Measurements from ENCODE around the gene BCKDHB.

Gene BCKDHB

GRCh38 chr6:80382811-80383210 is 276.3 kb downstream of the BCKDHB start:
- no peak overlapping the region for H3K4me3 ChIP-seq (ENCODE audit: low read depth, low read length)
- peak; percentile 15 for DNase-seq (ENCODE audit: low read depth)
- in situ Hi-C loops (cut with HindIII; ENCODE audit: low sequenced_read_pairs) = no loop called here
- TF ChIP-seq CTCF (IDR thresholded peaks at IDR 0.05; ENCODE audit: low read depth, low read length, missing control alignments) = no peak

GRCh38 chr6:80388507-80388906 is 282.0 kb downstream of the BCKDHB start:
- no peak for DNase-seq (ENCODE audit: low read depth)
- TF ChIP-seq CTCF (IDR thresholded peaks at IDR 0.05; ENCODE audit: low read depth, low read length, missing control alignments) = no peak
- in situ Hi-C loops (cut with HindIII; ENCODE audit: low sequenced_read_pairs) = no loop called here
- no peak overlapping the region for H3K4me3 ChIP-seq (ENCODE audit: low read depth, low read length)
